ENCODE results near the gene ST3GAL6.
A peak's percentile ranks its signal among the peaks of the same experiment; 100 is the strongest.

The ST3GAL6 gene, protein sequence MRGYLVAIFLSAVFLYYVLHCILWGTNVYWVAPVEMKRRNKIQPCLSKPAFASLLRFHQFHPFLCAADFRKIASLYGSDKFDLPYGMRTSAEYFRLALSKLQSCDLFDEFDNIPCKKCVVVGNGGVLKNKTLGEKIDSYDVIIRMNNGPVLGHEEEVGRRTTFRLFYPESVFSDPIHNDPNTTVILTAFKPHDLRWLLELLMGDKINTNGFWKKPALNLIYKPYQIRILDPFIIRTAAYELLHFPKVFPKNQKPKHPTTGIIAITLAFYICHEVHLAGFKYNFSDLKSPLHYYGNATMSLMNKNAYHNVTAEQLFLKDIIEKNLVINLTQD

DNA sequence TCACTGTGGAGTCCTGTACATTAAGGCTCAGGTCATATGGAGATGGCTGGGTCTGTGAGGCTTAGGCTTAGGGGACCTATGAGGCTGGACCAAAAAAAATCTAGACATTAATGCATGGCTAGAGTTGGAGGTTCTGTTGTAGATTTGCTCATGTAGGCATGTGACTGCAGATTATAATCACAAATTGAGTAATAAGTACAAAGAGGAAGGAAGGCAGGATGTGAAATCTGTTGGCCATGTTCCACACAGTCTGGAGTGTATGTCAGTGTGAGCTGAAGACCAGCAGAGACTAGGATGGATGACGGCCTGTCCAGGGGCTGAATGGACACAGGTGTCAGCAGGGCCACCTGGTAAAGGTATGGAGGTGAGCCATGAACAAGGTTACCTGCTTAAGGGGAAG lies at the start of gene ST3GAL6:
Gene ST3GAL6 (plus strand): TSS at position 265 of the 400 bp plus-strand sequence. CDS start 5,101 bp downstream, outside the sequence.
- DNase-seq (ENCODE audit: low spot score in 2 of 2): no peak
- H3K36me3 Mint-ChIP-seq (ENCODE audit: insufficient read depth): no peaks in the 10 kb centered on the region
- ATAC-seq (replicated peaks; ENCODE audit: extremely low read depth, poor library complexity, severe bottlenecking): no peak
- H3K27ac Mint-ChIP-seq (ENCODE audit: low read depth): peak within 1 kb of the TSS; percentile 4
- H3K4me1 Mint-ChIP-seq: no peaks in the 10 kb centered on the region
- H3K4me3 Mint-ChIP-seq: no peak within 1 kb of the TSS
- H3K9me3 Mint-ChIP-seq: no peaks in the 10 kb centered on the region
- peaks cover 66% of the 10 kb centered on the region for H3K27me3 Mint-ChIP-seq

DNA sequence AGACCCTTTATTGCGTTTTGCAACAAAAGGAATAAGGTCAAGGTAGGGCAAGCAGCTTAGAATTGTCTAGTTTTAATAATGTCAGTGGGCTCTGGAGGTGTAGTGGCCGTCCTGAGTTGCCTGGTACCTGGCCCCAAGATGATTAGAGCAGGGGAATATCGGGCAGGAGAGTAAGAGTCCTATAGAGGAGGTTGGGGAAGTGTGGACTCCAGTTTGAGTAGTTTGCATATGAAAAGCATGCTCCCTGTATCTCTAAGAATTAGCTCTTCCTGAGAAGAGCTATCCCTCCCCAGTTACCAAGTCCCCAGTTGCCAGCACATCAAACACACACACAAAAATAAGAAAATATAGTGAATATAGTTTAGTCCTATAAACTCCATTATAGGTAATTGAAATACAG lies 49.2 kb upstream of the ST3GAL6 start:
- no peak overlapping the region for H3K27ac Mint-ChIP-seq (ENCODE audit: low read depth)
- no peak for ATAC-seq (replicated peaks; ENCODE audit: extremely low read depth, poor library complexity, severe bottlenecking)

DNA sequence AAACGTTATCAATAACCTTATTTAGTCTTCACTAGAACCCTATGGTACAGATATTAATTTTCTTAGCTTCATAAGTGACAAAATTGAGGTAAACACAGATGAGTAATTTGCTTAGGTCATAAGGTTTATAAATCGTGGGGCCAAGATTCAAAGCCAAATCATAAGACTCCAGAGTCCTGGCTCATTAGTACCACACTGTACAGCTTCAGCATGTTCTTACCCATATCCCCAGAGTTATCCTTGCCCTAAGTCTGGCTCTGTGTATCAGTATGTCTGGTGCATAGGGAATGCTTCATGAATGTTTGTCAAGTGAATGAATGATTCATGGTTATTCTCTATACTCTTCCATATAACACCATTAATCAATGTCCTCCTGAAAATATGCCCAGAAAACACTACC lies 45.6 kb upstream of the ST3GAL6 start:
- H3K27ac Mint-ChIP-seq (ENCODE audit: low read depth): no peak overlapping the region
- peaks cover 14% of the 10 kb centered on the region for H3K27me3 Mint-ChIP-seq
- no peaks in the 10 kb centered on the region for H3K9me3 Mint-ChIP-seq
- no peak for ATAC-seq (replicated peaks; ENCODE audit: extremely low read depth, poor library complexity, severe bottlenecking)
- H3K4me3 Mint-ChIP-seq: no peak overlapping the region
- no peak for DNase-seq (ENCODE audit: low spot score in 2 of 2)
- no peaks in the 10 kb centered on the region for H3K4me1 Mint-ChIP-seq
- H3K36me3 Mint-ChIP-seq (ENCODE audit: insufficient read depth): no peaks in the 10 kb centered on the region

More for the DNA sequence above, 49.2 kb upstream of the ST3GAL6 start:
- H3K27me3 Mint-ChIP-seq: peaks cover 29% of the 10 kb centered on the region
- no peak overlapping the region for H3K4me3 Mint-ChIP-seq
- no peaks in the 10 kb centered on the region for H3K4me1 Mint-ChIP-seq
- no peaks in the 10 kb centered on the region for H3K9me3 Mint-ChIP-seq
- no peak for DNase-seq (ENCODE audit: low spot score in 2 of 2)
- no peaks in the 10 kb centered on the region for H3K36me3 Mint-ChIP-seq (ENCODE audit: insufficient read depth)

DNA sequence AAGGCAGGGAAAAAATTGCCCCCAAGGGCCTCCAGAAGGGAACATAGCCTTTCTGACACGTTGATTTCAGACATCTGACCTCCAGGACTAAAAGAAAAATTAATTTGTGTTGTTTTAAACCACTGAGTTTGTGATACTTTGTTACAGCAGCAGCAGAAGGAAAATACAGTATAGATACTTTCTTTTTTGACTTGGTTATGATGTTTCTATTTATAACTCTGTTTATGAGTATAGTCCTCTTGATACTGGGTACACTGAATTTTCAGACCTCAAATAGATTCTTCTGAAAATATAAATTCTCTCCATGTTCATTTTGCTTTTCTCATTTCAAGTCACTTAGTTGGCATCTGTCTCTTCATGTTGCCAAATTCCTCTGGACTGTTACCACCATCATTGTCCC lies 44.4 kb upstream of the ST3GAL6 start:
- Mint-ChIP-seq H3K4me3 (no peak overlapping the region), H3K36me3 (ENCODE audit: insufficient read depth) (no peaks in the 10 kb centered on the region), H3K9me3 (no peaks in the 10 kb centered on the region), H3K27ac (ENCODE audit: low read depth) (no peak overlapping the region), H3K4me1 (no peaks in the 10 kb centered on the region), H3K27me3 (peaks cover 20% of the 10 kb centered on the region)
- ATAC-seq (replicated peaks; ENCODE audit: extremely low read depth, poor library complexity, severe bottlenecking): no peak
- no peak for DNase-seq (ENCODE audit: low spot score in 2 of 2)

DNA sequence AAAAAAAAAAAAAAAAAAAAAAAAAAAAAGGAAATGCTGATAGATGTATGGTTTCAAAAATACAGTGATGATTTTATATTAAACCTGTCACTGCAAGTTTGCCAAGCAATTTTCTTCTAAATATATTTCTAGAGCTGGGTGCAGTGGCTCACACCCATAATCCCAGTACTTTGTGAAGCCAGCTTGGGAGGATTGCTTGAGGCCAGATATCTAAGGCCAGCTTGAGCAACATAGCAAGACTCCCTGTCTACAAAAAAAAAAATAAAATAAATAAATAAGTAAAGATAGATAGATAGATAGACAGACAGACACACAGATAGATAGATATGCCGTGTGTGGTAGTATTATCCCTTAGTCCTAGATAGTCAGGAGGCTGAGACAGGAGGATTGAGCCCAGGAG lies 41.4 kb upstream of the ST3GAL6 start:
- H3K27ac Mint-ChIP-seq (ENCODE audit: low read depth): no peak overlapping the region
- no peak for DNase-seq (ENCODE audit: low spot score in 2 of 2)
- H3K36me3 Mint-ChIP-seq (ENCODE audit: insufficient read depth): no peaks in the 10 kb centered on the region
- no peak for ATAC-seq (replicated peaks; ENCODE audit: extremely low read depth, poor library complexity, severe bottlenecking)
- H3K27me3 Mint-ChIP-seq: peaks cover 33% of the 10 kb centered on the region
- no peak overlapping the region for H3K4me3 Mint-ChIP-seq
- H3K9me3 Mint-ChIP-seq: no peaks in the 10 kb centered on the region
- H3K4me1 Mint-ChIP-seq: no peaks in the 10 kb centered on the region

DNA sequence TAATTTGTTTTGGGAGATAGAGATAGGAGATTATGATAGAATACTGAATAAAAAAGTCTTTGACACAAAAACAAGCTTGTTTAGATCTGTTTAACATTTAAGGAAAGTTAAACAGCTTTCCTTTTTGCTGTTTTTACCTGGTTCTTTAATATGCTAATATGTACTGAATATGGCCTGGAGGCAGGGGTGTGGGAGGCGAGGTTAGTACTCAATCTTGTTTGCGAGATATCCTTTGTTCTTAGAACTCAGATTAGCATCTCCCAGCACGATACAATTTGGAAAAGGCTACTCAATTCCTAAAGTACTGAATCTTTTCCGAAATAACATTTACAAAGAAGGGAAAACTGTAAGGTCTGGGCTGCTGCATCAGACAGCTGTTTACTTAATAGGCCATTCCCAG lies 40.8 kb upstream of the ST3GAL6 start:
- H3K9me3 Mint-ChIP-seq: no peaks in the 10 kb centered on the region
- DNase-seq (ENCODE audit: low spot score in 2 of 2): no peak
- no peak overlapping the region for H3K27ac Mint-ChIP-seq (ENCODE audit: low read depth)
- ATAC-seq (replicated peaks; ENCODE audit: extremely low read depth, poor library complexity, severe bottlenecking): no peak
- H3K36me3 Mint-ChIP-seq (ENCODE audit: insufficient read depth): no peaks in the 10 kb centered on the region
- H3K27me3 Mint-ChIP-seq: peaks cover 39% of the 10 kb centered on the region
- H3K4me3 Mint-ChIP-seq: no peak overlapping the region
- H3K4me1 Mint-ChIP-seq: no peaks in the 10 kb centered on the region

DNA sequence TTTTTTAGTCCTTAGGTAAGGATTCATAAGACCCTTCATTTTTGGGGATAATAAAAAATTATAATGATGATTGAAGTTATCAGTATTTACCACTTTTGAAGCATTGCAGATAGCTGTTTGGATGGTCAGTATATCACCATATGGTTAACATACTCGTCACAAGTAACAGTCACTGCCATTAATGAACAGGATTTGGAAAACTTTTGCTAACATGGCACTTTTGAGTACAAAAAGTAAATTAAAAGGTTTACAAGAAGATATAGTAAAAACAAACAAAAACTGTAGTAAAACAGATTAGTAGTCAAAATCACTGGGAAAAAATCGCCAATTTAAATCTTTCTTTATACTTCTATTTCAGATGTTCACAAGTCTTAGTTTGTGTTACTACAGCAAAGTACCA lies 37.8 kb upstream of the ST3GAL6 start:
- Mint-ChIP-seq H3K4me1 (no peaks in the 10 kb centered on the region), H3K27me3 (peaks cover 53% of the 10 kb centered on the region), H3K27ac (ENCODE audit: low read depth) (no peak overlapping the region), H3K9me3 (no peaks in the 10 kb centered on the region), H3K36me3 (ENCODE audit: insufficient read depth) (no peaks in the 10 kb centered on the region), H3K4me3 (no peak overlapping the region)
- ATAC-seq (replicated peaks; ENCODE audit: extremely low read depth, poor library complexity, severe bottlenecking) (no peak), DNase-seq (ENCODE audit: low spot score in 2 of 2) (no peak)

DNA sequence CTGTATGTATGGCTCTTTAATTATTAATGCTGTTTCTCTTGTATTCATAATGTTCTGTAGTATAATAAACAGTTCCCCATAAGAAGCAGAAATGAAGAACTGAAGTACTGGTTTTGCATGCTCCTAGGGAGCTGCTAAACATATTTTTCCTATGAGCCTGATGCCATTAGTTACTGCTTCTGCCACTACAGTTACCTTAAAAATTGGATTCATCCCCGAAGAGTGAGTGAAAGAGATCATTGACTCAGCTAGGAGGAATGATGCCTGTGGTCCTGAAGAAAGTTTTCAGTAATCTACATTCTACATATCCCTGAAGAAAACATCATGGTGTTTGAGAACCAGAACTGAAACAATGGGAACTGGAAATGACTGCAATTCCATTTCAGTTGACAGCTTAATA lies 37.1 kb upstream of the ST3GAL6 start:
- Mint-ChIP-seq H3K4me3 (no peak overlapping the region), H3K27me3 (peaks cover 61% of the 10 kb centered on the region), H3K4me1 (no peaks in the 10 kb centered on the region), H3K9me3 (no peaks in the 10 kb centered on the region), H3K36me3 (ENCODE audit: insufficient read depth) (no peaks in the 10 kb centered on the region), H3K27ac (ENCODE audit: low read depth) (no peak overlapping the region)
- DNase-seq (ENCODE audit: low spot score in 2 of 2) (no peak), ATAC-seq (replicated peaks; ENCODE audit: extremely low read depth, poor library complexity, severe bottlenecking) (no peak)

DNA sequence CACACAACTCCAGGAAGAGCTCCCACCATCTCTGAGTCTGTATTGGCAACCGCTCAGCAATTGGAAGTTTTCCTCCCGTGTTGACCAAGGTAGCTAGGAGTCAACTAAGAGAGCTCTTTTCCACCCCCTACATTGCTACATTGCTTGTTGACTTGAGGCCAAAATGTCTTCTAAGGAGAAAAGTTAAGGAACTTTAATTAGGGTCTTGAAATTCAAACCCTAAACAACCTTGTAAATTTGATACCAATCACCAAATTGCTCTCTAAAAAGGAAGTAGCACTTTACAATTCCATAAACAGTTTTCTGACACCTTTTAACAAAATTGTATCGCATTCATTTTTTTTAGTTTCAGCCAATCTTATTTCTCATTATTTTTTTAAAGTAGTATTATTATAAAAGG lies 35.5 kb upstream of the ST3GAL6 start:
- no peak for ATAC-seq (replicated peaks; ENCODE audit: extremely low read depth, poor library complexity, severe bottlenecking)
- H3K27me3 Mint-ChIP-seq: peaks cover 62% of the 10 kb centered on the region
- no peaks in the 10 kb centered on the region for H3K4me1 Mint-ChIP-seq
- H3K36me3 Mint-ChIP-seq (ENCODE audit: insufficient read depth): no peaks in the 10 kb centered on the region
- H3K27ac Mint-ChIP-seq (ENCODE audit: low read depth): no peak overlapping the region
- DNase-seq (ENCODE audit: low spot score in 2 of 2): no peak
- no peaks in the 10 kb centered on the region for H3K9me3 Mint-ChIP-seq
- H3K4me3 Mint-ChIP-seq: no peak overlapping the region

DNA sequence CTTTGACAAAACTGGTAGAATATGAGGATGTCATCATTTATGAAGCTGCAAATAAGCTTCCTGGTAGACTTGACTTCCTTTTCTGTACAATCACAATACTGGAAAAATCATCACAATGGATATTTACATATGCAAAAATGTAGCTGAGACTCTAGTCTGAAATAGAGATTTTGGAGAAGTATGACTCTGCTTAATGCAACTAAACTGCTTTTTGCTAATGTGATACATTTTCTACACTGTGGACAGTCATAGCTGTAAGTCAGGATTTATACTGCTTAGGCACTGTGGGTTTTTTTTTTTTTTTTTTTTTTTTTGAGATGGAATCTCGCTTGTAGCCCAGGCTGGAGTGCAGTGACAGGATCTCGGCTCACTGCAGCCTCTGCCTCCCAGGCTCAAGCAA lies 34.5 kb upstream of the ST3GAL6 start:
- Mint-ChIP-seq H3K27me3 (peaks cover 65% of the 10 kb centered on the region), H3K36me3 (ENCODE audit: insufficient read depth) (no peaks in the 10 kb centered on the region), H3K4me3 (no peak overlapping the region), H3K4me1 (peaks cover 6% of the 10 kb centered on the region), H3K27ac (ENCODE audit: low read depth) (no peak overlapping the region), H3K9me3 (no peaks in the 10 kb centered on the region)
- ATAC-seq (replicated peaks; ENCODE audit: extremely low read depth, poor library complexity, severe bottlenecking): no peak
- DNase-seq (ENCODE audit: low spot score in 2 of 2): no peak

DNA sequence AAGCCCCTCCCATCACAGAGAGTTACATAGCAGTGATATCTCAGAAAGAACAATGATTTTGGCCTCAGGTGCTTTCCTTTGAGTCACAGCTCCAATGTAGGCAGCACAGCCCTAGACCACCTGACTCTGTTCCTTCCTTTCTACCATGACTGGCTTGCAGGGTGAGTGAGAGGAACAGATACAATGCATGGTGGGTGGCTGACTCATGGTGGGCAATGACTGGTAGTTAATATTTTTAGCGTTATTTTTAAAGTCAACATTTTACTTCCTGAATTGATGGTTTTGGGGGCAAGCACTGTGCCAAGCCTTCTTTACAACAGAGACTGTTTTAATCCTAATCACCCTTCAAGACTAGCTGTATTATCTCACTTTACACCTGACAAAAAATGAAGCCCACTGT lies 32.8 kb upstream of the ST3GAL6 start:
- no peak overlapping the region for H3K4me3 Mint-ChIP-seq

DNA sequence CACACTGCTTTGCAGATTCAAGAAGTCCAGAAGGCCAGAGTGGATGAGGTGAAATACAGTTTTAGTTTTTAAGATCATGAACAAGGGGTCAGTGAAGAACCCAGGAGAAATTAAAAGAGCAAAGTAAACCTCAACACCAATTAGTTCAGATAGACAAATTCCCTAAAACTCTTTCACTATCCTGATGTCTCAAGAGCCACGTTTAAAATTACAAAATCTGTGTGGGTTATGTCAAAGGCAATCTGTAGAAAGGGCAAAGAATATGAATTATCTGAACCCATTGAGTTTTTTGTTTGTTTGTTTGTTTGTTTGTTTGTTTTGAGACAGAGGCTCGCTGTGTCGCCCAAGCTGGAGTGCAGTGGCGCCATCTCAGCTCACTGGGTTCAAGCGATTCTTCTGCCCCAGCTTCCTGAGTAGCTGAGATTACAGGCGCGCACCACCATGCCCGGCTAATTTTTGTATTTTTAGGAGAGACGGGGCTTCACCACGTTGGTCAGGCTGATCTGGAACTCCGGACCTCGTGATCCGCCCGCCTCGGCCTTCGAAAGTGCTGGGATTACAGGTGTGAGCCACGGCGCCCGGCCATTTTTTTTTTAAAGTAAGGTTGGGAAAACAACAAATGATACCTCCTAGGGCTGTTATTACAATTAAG lies 32.1 kb upstream of the ST3GAL6 start:
- H3K27me3 Mint-ChIP-seq: peaks cover 82% of the 10 kb centered on the region

More for the DNA sequence above, 32.8 kb upstream of the ST3GAL6 start:
- peaks cover 6% of the 10 kb centered on the region for H3K4me1 Mint-ChIP-seq
- H3K27me3 Mint-ChIP-seq: peaks cover 77% of the 10 kb centered on the region
- ATAC-seq (replicated peaks; ENCODE audit: extremely low read depth, poor library complexity, severe bottlenecking) (peak; percentile 18), DNase-seq (ENCODE audit: low spot score in 2 of 2) (no peak)
- H3K36me3 Mint-ChIP-seq (ENCODE audit: insufficient read depth): no peaks in the 10 kb centered on the region
- H3K9me3 Mint-ChIP-seq: no peaks in the 10 kb centered on the region
- H3K27ac Mint-ChIP-seq (ENCODE audit: low read depth): no peak overlapping the region

DNA sequence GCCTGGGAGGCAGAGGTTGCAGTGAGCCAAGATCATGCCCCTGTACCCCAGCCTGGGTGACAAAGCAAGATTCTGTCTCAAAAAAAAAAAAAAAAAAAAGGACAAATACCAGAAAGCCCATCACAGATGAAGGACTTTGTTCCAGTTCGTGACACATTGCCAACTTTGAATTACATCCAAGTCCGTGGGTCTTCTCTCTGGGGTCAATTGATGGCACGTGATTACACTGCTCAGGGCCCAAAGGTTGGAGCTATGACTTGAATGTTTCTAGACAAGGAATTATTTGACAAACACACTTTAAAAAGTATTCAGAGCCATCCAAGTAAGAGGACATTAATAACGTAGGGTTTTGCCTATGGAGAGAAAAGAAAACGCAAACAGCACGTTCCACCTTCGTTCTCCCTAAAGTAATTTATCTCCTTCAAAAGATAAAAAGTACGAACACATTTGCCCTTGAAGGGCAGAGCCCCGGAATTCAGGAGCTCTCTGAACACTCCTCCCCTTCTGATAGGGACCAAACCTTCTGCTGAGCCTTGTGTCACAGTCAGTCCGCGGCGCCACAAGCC lies 31.3 kb upstream of the ST3GAL6 start:
- H3K4me3 Mint-ChIP-seq: peak overlapping the region; percentile 53
- H3K27me3 Mint-ChIP-seq: peaks cover 82% of the 10 kb centered on the region
- ATAC-seq (replicated peaks; ENCODE audit: extremely low read depth, poor library complexity, severe bottlenecking) (no peak), DNase-seq (ENCODE audit: low spot score in 2 of 2) (no peak)
- H3K27ac Mint-ChIP-seq (ENCODE audit: low read depth): no peak overlapping the region
- H3K36me3 Mint-ChIP-seq (ENCODE audit: insufficient read depth): no peaks in the 10 kb centered on the region
- peaks cover 6% of the 10 kb centered on the region for H3K4me1 Mint-ChIP-seq
- H3K9me3 Mint-ChIP-seq: no peaks in the 10 kb centered on the region

More for the DNA sequence above, 32.1 kb upstream of the ST3GAL6 start:
- DNase-seq (ENCODE audit: low spot score in 2 of 2) (no peak), ATAC-seq (replicated peaks; ENCODE audit: extremely low read depth, poor library complexity, severe bottlenecking) (no peak)
- Mint-ChIP-seq H3K36me3 (ENCODE audit: insufficient read depth) (no peaks in the 10 kb centered on the region), H3K27ac (ENCODE audit: low read depth) (no peak overlapping the region), H3K4me1 (peaks cover 6% of the 10 kb centered on the region), H3K4me3 (no peak overlapping the region), H3K9me3 (no peaks in the 10 kb centered on the region)

Measured in central memory CD8-positive, alpha-beta T cell (primary cell).